ENCODE results near the gene IDH3G.

The IDH3G gene

DNA sequence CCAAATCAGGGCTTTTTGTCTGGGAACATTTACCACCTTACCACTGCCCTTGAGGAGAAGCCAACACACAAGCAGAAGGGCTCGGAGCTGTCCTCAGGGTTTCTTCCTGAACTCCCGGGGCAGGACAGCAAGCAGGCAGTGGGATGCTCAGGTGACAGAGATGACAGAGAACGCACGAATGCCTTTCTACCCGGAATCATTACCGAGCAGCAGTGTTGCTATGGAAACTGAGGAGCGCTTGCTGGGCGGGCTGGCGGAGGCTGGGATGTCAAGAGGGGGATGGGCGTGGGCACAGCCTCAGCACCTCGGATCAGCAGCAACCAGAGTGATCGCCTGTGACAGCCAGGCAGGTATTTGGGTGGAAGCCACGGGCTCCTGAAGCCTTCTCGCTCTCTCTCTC, 18.0 kb upstream of the IDH3G start:
- Histone ChIP-seq H3K4me3 (ENCODE audit: low read length) (no peak overlapping the region), H3K9me3 (ENCODE audit: insufficient read depth, low read depth, low read length) (no peaks in the 10 kb centered on the region), H3K9ac (ENCODE audit: low read depth, low read length) (no peak overlapping the region), H3K36me3 (ENCODE audit: insufficient read depth, low read depth, low read length) (no peaks in the 10 kb centered on the region), H3K4me1 (ENCODE audit: insufficient read depth, low read length) (peaks cover 13% of the 10 kb centered on the region; the same call in 1 of the 2 replicates), H3K27ac (ENCODE audit: low read length) (no peak overlapping the region), H3K27me3 (ENCODE audit: insufficient read depth, low read length) (no peaks in the 10 kb centered on the region)

DNA sequence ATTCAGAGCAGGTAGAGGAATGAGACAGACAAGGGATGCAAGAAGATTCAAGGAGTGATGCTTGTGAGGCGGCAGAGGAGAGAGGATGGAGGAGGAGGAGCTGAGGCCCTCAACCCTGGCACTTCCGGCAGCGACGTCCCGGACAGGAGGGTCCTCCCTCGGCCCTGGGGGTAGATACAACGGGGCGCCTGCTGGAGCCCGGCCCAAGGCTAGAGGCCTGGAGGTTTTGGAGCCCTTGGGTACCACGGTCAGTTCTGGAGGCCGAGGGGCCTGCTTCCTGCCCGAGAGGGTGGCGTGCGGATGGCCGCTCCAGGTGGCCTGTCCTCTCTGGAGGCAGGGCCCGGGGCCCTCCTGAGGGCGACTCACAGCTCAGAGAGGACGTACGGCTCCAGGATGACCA, 13.8 kb upstream of the IDH3G start:
- Histone ChIP-seq H3K36me3 (ENCODE audit: insufficient read depth, low read depth, low read length) (no peaks in the 10 kb centered on the region), H3K4me1 (ENCODE audit: insufficient read depth, low read length) (peaks cover 3% of the 10 kb centered on the region; the same call in 1 of the 2 replicates), H3K27me3 (ENCODE audit: insufficient read depth, low read length) (no peaks in the 10 kb centered on the region), H3K4me3 (ENCODE audit: low read length) (no peak overlapping the region), H3K9ac (ENCODE audit: low read depth, low read length) (no peak overlapping the region), H3K27ac (ENCODE audit: low read length) (no peak overlapping the region), H3K9me3 (ENCODE audit: insufficient read depth, low read depth, low read length) (no peaks in the 10 kb centered on the region)

DNA sequence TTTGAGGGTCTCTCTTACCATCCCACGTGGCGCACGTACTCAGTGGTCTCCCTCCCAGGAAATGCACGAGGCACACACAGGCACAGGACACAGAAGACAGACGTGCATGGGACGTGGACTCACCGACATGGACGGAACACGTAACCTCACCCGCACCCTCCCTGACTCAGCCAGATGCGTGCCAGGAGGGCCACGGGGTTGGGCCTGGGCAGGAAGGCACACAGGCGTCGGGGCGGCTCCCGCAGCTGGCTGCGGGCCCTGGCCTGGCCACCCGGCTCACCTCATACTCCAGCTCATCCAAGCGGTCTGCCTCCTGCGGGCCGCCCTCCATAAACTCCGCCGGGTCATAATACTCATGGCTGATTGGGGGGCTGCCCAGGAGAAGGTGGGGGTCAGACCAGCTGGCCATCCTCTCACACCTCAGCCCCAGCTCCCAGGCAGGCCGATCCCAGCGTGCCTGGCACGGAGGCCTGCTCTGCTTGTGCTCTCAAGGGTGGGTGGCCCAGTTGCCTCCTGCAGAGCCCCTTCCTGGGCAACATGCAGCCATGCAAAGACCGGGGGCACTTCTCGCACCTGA, 12.9 kb upstream of the IDH3G start:
- Histone ChIP-seq H3K36me3 (ENCODE audit: insufficient read depth, low read depth, low read length) (no peaks in the 10 kb centered on the region), H3K27ac (ENCODE audit: low read length) (no peak overlapping the region), H3K4me1 (ENCODE audit: insufficient read depth, low read length) (no peaks in the 10 kb centered on the region), H3K9ac (ENCODE audit: low read depth, low read length) (no peak overlapping the region), H3K4me3 (ENCODE audit: low read length) (no peak overlapping the region), H3K27me3 (ENCODE audit: insufficient read depth, low read length) (no peaks in the 10 kb centered on the region), H3K9me3 (ENCODE audit: insufficient read depth, low read depth, low read length) (no peaks in the 10 kb centered on the region)

DNA sequence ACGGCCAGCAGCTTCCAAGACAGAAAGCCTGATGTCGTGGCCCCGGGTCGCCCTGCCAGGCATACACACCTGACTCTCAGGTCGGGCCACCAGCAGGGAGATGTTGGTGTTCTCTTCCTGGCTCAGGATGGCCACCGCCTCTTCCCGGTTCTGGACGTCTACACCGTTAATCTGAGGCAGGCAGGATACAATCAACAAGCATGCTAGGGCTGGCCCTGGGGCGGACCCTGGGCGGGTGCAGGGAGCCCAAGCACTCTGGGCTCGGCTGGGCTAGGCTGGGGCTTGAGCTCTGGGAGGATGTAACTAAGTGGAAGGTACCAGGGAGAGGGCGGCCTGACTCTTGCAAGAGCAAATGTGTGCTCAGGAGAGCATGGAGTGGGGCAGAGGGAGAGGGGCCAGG, 11.3 kb upstream of the IDH3G start:
- no peak overlapping the region for H3K9ac ChIP-seq (ENCODE audit: low read depth, low read length)
- H3K4me3 ChIP-seq (ENCODE audit: low read length), result no peak overlapping the region
- no peaks in the 10 kb centered on the region for H3K4me1 ChIP-seq (ENCODE audit: insufficient read depth, low read length)
- H3K36me3 ChIP-seq (ENCODE audit: insufficient read depth, low read depth, low read length), result no peaks in the 10 kb centered on the region
- H3K27me3 ChIP-seq (ENCODE audit: insufficient read depth, low read length), result no peaks in the 10 kb centered on the region
- H3K9me3 ChIP-seq (ENCODE audit: insufficient read depth, low read depth, low read length), result no peaks in the 10 kb centered on the region
- H3K27ac ChIP-seq (ENCODE audit: low read length), result no peak overlapping the region

- Histone ChIP-seq H3K9ac (ENCODE audit: low read depth, low read length) (no peak overlapping the region), H3K4me1 (ENCODE audit: insufficient read depth, low read length) (no peaks in the 10 kb centered on the region), H3K27me3 (ENCODE audit: insufficient read depth, low read length) (no peaks in the 10 kb centered on the region), H3K9me3 (ENCODE audit: insufficient read depth, low read depth, low read length) (no peaks in the 10 kb centered on the region), H3K36me3 (ENCODE audit: insufficient read depth, low read depth, low read length) (no peaks in the 10 kb centered on the region), H3K27ac (ENCODE audit: low read length) (no peak overlapping the region), H3K4me3 (ENCODE audit: low read length) (no peak overlapping the region)
These were observed 10.4 kb upstream of the IDH3G start for GRCh38 chrX:153804621-153805020.

- H3K9ac ChIP-seq (ENCODE audit: low read depth, low read length), result no peak overlapping the region
- peaks cover 3% of the 10 kb centered on the region; the same call in 1 of the 2 replicates for H3K36me3 ChIP-seq (ENCODE audit: insufficient read depth, low read depth, low read length)
- H3K27ac ChIP-seq (ENCODE audit: low read length), result no peak overlapping the region
- no peaks in the 10 kb centered on the region for H3K4me1 ChIP-seq (ENCODE audit: insufficient read depth, low read length)
- H3K9me3 ChIP-seq (ENCODE audit: insufficient read depth, low read depth, low read length), result no peaks in the 10 kb centered on the region
- no peak overlapping the region for H3K4me3 ChIP-seq (ENCODE audit: low read length)
- H3K27me3 ChIP-seq (ENCODE audit: insufficient read depth, low read length), result no peaks in the 10 kb centered on the region
These were observed 10.0 kb upstream of the IDH3G start for GRCh38 chrX:153804100-153804595.

- Histone ChIP-seq H3K4me1 (ENCODE audit: insufficient read depth, low read length) (no peaks in the 10 kb centered on the region), H3K27ac (ENCODE audit: low read length) (no peak overlapping the region), H3K4me3 (ENCODE audit: low read length) (no peak overlapping the region), H3K9ac (ENCODE audit: low read depth, low read length) (no peak overlapping the region), H3K9me3 (ENCODE audit: insufficient read depth, low read depth, low read length) (no peaks in the 10 kb centered on the region), H3K36me3 (ENCODE audit: insufficient read depth, low read depth, low read length) (peaks cover 10% of the 10 kb centered on the region; the same call in 1 of the 2 replicates), H3K27me3 (ENCODE audit: insufficient read depth, low read length) (no peaks in the 10 kb centered on the region)
These were observed 9.3 kb upstream of the IDH3G start for GRCh38 chrX:153803211-153804099.

GRCh38 chrX:153802513-153803045, 8.4 kb upstream of the IDH3G start:
- Histone ChIP-seq H3K27ac (ENCODE audit: low read length) (no peak overlapping the region), H3K9me3 (ENCODE audit: insufficient read depth, low read depth, low read length) (no peaks in the 10 kb centered on the region), H3K4me3 (ENCODE audit: low read length) (no peak overlapping the region), H3K9ac (ENCODE audit: low read depth, low read length) (no peak overlapping the region), H3K4me1 (ENCODE audit: insufficient read depth, low read length) (no peaks in the 10 kb centered on the region), H3K27me3 (ENCODE audit: insufficient read depth, low read length) (no peaks in the 10 kb centered on the region), H3K36me3 (ENCODE audit: insufficient read depth, low read depth, low read length) (peaks cover 17% of the 10 kb centered on the region; the same call in 1 of the 2 replicates)

- Histone ChIP-seq H3K4me1 (ENCODE audit: insufficient read depth, low read length) (no peaks in the 10 kb centered on the region), H3K4me3 (ENCODE audit: low read length) (no peak overlapping the region), H3K27me3 (ENCODE audit: insufficient read depth, low read length) (no peaks in the 10 kb centered on the region), H3K36me3 (ENCODE audit: insufficient read depth, low read depth, low read length) (peaks cover 26% of the 10 kb centered on the region; the same call in 1 of the 2 replicates), H3K9me3 (ENCODE audit: insufficient read depth, low read depth, low read length) (no peaks in the 10 kb centered on the region), H3K9ac (ENCODE audit: low read depth, low read length) (no peak overlapping the region), H3K27ac (ENCODE audit: low read length) (no peak overlapping the region)
These were observed 7.5 kb upstream of the IDH3G start for GRCh38 chrX:153801669-153802068.

DNA sequence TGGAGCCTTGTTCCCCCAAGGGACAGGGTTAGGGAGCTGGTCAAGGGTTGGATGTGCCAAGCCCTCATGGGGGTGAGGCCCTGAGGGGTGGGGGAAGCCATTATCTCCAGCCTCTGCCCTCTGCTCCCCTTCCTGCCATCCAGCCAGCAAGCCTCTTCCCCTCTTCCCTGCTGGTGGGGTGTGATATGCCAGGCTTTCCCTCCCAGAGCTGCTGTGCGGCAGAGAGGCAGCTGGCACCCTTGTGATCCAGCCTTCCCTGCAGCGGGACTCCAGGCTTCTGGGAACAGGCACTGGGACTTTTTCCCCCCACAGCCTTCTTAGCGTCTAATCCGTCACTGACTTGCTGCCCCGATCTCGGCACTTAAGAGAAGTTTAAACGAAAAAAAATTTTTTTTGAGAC, 6.6 kb upstream of the IDH3G start:
- no peak overlapping the region for H3K4me3 ChIP-seq (ENCODE audit: low read length)
- no peaks in the 10 kb centered on the region for H3K9me3 ChIP-seq (ENCODE audit: insufficient read depth, low read depth, low read length)
- no peaks in the 10 kb centered on the region for H3K27me3 ChIP-seq (ENCODE audit: insufficient read depth, low read length)
- peaks cover 32% of the 10 kb centered on the region; the same call in 1 of the 2 replicates for H3K36me3 ChIP-seq (ENCODE audit: insufficient read depth, low read depth, low read length)
- no peak overlapping the region for H3K9ac ChIP-seq (ENCODE audit: low read depth, low read length)
- no peak overlapping the region for H3K27ac ChIP-seq (ENCODE audit: low read length)
- H3K4me1 ChIP-seq (ENCODE audit: insufficient read depth, low read length), result no peaks in the 10 kb centered on the region

DNA sequence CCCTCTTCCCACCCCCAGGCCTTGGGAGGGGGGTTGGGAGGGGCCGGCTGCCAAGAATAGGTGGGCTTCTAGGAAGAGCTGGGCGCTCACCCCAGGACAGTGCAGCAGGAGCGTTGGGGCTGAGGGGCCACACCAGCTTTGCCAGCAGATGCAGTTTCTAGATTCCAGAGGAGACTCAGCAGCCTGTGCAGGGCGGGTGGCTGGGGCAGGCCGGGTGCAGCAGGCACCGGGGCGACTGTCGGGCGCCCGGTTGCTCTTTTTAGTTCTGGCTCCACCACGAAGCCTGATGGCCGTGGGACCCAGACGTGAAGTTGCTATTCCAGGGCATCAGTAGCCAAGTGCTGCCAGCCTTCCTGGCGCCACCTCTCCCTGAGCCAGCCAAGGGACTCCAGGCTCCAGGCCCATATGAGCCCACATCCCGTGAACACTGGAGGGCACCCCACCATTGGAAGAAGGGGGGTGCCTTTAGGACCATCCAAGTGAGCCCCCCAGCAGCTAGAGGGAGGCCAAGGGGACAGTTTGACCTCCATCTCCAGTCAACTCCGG, 6.1 kb upstream of the IDH3G start:
- no peak overlapping the region for H3K27ac ChIP-seq (ENCODE audit: low read length)
- H3K27me3 ChIP-seq (ENCODE audit: insufficient read depth, low read length), result no peaks in the 10 kb centered on the region
- peaks cover 32% of the 10 kb centered on the region; the same call in 1 of the 2 replicates for H3K36me3 ChIP-seq (ENCODE audit: insufficient read depth, low read depth, low read length)
- H3K9me3 ChIP-seq (ENCODE audit: insufficient read depth, low read depth, low read length), result no peaks in the 10 kb centered on the region
- H3K4me1 ChIP-seq (ENCODE audit: insufficient read depth, low read length), result no peaks in the 10 kb centered on the region
- H3K9ac ChIP-seq (ENCODE audit: low read depth, low read length), result no peak overlapping the region
- no peak overlapping the region for H3K4me3 ChIP-seq (ENCODE audit: low read length)

All from iPS-20b (cell line).